ENCODE data around the gene CDKN2AIPNL.
A peak's percentile ranks its signal among the peaks of the same experiment; 100 is the strongest.

CDKN2AIPNL gene

DNA sequence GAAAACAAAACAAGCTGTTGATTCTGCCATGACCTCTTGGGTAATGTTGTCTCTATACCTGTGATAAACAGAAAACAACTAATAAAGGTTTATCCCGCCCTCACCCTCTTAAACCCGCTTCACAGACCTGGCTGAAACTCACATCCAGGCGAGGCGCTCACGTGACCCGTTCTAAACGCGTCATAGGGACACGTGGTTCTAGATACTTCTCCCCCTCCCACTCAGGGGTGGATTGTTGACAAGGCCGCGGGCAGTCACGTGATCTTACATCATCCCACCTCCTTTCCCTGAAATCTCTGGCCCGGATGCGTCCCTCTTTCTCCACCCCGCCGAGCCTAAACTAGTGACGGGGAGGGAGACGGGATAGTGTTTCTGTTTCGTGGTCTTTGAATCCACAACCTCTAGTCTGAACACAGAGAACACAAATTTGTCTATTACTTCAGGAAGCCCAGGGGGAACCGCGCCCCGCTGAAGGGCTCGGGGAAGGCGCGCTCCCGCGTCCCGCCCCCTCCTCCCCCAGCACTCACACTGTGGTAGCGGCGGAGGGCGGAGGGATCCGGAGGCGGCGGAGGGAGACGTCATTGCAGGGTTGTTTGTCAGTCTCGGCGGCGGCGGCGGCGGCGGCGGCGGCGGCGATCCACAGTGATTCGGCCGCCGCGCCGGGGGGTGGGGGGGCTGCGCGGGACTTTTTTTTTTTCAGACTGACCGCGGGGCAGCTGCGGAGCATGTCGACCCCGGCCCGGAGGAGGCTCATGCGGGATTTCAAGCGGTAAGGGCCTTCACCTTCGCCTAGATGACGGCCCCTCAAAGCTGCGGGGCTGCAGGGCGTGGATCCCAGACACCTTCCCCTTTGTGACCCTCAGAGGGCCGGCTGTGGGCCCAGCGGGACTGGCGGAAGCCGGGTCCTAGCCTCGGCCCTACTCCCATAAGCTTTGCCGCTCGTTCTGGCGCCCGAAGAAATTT is 40.5 kb downstream of the CDKN2AIPNL start, which contains the start of gene UBE2B (continued):
- TF ChIP-seq, protein P1, sequence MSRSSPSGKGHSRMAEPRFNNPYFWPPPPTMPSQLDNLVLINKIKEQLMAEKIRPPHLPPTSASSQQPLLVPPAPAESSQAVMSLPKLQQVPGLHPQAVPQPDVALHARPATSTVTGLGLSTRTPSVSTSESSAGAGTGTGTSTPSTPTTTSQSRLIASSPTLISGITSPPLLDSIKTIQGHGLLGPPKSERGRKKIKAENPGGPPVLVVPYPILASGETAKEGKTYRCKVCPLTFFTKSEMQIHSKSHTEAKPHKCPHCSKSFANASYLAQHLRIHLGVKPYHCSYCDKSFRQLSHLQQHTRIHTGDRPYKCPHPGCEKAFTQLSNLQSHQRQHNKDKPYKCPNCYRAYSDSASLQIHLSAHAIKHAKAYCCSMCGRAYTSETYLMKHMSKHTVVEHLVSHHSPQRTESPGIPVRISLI (tag by site-specific recombination; IDR thresholded peaks at IDR 0.05) = no peak
- TF ChIP-seq ZNF133 (tag by site-specific recombination; IDR thresholded peaks at IDR 0.05) = no peak
- peak; percentile 32; the same call in 1 of the 2 replicates for TF ChIP-seq ZNF664 (tag by site-specific recombination; IDR thresholded peaks at IDR 0.05)
- peak; percentile 99 for TF ChIP-seq KLF16 (tag by site-specific recombination; IDR thresholded peaks at IDR 0.05)
- TF ChIP-seq FEZF1 (tag by site-specific recombination; IDR thresholded peaks at IDR 0.05) = no peak; the same call in 1 of the 2 replicates
- TF ChIP-seq ZFHX2 (tag by site-specific recombination; conservative IDR thresholded peaks at IDR 0.05) = peak; percentile 96
- no peak for TF ChIP-seq MEIS1 (CRISPR knock-in tag; IDR thresholded peaks at IDR 0.05; ENCODE audit: borderline replicate concordance)
- TF ChIP-seq, protein P2, sequence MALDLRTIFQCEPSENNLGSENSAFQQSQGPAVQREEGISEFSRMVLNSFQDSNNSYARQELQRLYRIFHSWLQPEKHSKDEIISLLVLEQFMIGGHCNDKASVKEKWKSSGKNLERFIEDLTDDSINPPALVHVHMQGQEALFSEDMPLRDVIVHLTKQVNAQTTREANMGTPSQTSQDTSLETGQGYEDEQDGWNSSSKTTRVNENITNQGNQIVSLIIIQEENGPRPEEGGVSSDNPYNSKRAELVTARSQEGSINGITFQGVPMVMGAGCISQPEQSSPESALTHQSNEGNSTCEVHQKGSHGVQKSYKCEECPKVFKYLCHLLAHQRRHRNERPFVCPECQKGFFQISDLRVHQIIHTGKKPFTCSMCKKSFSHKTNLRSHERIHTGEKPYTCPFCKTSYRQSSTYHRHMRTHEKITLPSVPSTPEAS (tag by site-specific recombination; IDR thresholded peaks at IDR 0.05) = 0 out of 2 replicates have a peak, but pooled peaks have one; percentile 6
- peak; percentile 93 for TF ChIP-seq IKZF3 (tag by site-specific recombination; IDR thresholded peaks at IDR 0.05)
- TF ChIP-seq GLI2 (tag by site-specific recombination; IDR thresholded peaks at IDR 0.05; ENCODE audit: borderline replicate concordance, low read depth) = no peak
- no peak for TF ChIP-seq ZNF302 (tag by site-specific recombination; IDR thresholded peaks at IDR 0.05; ENCODE audit: low read depth)
- TF ChIP-seq KLF1 (tag by site-specific recombination; IDR thresholded peaks at IDR 0.05) = peak; percentile 92
- TF ChIP-seq WT1 (tag by site-specific recombination; IDR thresholded peaks at IDR 0.05) = peak; percentile 78
- TF ChIP-seq, protein P3, sequence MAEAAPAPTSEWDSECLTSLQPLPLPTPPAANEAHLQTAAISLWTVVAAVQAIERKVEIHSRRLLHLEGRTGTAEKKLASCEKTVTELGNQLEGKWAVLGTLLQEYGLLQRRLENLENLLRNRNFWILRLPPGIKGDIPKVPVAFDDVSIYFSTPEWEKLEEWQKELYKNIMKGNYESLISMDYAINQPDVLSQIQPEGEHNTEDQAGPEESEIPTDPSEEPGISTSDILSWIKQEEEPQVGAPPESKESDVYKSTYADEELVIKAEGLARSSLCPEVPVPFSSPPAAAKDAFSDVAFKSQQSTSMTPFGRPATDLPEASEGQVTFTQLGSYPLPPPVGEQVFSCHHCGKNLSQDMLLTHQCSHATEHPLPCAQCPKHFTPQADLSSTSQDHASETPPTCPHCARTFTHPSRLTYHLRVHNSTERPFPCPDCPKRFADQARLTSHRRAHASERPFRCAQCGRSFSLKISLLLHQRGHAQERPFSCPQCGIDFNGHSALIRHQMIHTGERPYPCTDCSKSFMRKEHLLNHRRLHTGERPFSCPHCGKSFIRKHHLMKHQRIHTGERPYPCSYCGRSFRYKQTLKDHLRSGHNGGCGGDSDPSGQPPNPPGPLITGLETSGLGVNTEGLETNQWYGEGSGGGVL (tag by site-specific recombination; IDR thresholded peaks at IDR 0.05) = peak; percentile 84
- TF ChIP-seq HOXD13 (CRISPR knock-in tag; IDR thresholded peaks at IDR 0.05; ENCODE audit: borderline replicate concordance) = no peak
- no peak for TF ChIP-seq ZNF404 (tag by site-specific recombination; IDR thresholded peaks at IDR 0.05)
- TF ChIP-seq ZNF624 (tag by site-specific recombination; IDR thresholded peaks at IDR 0.05) = no peak
- TF ChIP-seq, protein P4, sequence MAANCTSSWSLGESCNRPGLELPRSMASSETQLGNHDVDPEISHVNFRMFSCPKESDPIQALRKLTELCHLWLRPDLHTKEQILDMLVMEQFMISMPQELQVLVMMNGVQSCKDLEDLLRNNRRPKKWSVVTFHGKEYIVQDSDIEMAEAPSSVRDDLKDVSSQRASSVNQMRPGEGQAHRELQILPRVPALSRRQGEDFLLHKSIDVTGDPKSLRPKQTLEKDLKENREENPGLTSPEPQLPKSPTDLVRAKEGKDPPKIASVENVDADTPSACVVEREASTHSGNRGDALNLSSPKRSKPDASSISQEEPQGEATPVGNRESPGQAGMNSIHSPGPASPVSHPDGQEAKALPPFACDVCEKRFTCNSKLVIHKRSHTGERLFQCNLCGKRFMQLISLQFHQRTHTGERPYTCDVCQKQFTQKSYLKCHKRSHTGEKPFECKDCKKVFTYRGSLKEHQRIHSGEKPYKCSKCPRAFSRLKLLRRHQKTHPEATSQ (tag by site-specific recombination; IDR thresholded peaks at IDR 0.05) = peak; percentile 72; the same call in 1 of the 2 replicates
- TF ChIP-seq ZNF169 (tag by site-specific recombination; IDR thresholded peaks at IDR 0.05) = no peak
- TF ChIP-seq YY2 (tag by site-specific recombination; IDR thresholded peaks at IDR 0.05) = peak; percentile 64
- TF ChIP-seq, protein P5, sequence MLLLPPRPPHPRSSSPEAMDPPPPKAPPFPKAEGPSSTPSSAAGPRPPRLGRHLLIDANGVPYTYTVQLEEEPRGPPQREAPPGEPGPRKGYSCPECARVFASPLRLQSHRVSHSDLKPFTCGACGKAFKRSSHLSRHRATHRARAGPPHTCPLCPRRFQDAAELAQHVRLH (tag by site-specific recombination; IDR thresholded peaks at IDR 0.05) = peak; percentile 94
- peak; percentile 100 for TF ChIP-seq ZNF366 (tag by site-specific recombination; conservative IDR thresholded peaks at IDR 0.05)
- peak; percentile 73; the same call in 1 of the 2 replicates for TF ChIP-seq GLIS1 (tag by site-specific recombination; IDR thresholded peaks at IDR 0.05)
- peak; percentile 80 for TF ChIP-seq ZBTB1 (tag by site-specific recombination; IDR thresholded peaks at IDR 0.05)
- TF ChIP-seq, protein P6, sequence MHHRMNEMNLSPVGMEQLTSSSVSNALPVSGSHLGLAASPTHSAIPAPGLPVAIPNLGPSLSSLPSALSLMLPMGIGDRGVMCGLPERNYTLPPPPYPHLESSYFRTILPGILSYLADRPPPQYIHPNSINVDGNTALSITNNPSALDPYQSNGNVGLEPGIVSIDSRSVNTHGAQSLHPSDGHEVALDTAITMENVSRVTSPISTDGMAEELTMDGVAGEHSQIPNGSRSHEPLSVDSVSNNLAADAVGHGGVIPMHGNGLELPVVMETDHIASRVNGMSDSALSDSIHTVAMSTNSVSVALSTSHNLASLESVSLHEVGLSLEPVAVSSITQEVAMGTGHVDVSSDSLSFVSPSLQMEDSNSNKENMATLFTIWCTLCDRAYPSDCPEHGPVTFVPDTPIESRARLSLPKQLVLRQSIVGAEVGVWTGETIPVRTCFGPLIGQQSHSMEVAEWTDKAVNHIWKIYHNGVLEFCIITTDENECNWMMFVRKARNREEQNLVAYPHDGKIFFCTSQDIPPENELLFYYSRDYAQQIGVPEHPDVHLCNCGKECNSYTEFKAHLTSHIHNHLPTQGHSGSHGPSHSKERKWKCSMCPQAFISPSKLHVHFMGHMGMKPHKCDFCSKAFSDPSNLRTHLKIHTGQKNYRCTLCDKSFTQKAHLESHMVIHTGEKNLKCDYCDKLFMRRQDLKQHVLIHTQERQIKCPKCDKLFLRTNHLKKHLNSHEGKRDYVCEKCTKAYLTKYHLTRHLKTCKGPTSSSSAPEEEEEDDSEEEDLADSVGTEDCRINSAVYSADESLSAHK (tag by site-specific recombination; IDR thresholded peaks at IDR 0.05) = peak; percentile 80
- TF ChIP-seq, protein P7, sequence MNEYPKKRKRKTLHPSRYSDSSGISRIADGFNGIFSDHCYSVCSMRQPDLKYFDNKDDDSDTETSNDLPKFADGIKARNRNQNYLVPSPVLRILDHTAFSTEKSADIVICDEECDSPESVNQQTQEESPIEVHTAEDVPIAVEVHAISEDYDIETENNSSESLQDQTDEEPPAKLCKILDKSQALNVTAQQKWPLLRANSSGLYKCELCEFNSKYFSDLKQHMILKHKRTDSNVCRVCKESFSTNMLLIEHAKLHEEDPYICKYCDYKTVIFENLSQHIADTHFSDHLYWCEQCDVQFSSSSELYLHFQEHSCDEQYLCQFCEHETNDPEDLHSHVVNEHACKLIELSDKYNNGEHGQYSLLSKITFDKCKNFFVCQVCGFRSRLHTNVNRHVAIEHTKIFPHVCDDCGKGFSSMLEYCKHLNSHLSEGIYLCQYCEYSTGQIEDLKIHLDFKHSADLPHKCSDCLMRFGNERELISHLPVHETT (tag by site-specific recombination; IDR thresholded peaks at IDR 0.05) = peak; percentile 94

Data from HEK293 (cell line).